C4-2B (cell line): ENCODE results near the gene ZMYND15.

Experiments used
- ZFX ChIP-seq: fragments of 450-650 bp; IDR thresholded peaks from 2 replicates; pipeline ENCODE4 v1.6.1; 2017
- TF ChIP-seq, protein P1 (sequence below): fragments of 450-650 bp; conservative IDR thresholded peaks from 2 replicates; pipeline ENCODE4 v1.5.1; 2017; ENCODE audit warnings: mild to moderate bottlenecking

DNA sequence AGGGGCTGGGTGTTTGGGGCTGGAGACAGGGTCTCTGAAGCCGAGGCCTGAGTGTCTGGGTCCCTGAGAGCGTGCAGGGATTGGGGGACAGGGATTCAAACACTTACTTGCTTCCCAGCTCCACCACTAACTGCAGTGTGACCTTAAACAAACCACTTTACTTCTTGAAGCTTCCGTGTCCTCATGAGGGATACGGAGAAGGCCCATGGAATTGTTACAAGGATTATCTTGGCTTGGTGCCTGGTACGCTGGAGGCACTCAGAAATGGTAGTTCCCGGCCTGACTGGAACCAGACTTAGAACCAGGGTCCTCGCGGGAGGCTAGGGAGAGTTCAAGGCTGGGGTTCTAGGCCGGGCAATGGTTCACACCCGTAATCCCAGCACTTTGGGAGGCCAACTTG, 3.0 kb downstream of the ZMYND15 start:
- TF ChIP-seq, protein P1, sequence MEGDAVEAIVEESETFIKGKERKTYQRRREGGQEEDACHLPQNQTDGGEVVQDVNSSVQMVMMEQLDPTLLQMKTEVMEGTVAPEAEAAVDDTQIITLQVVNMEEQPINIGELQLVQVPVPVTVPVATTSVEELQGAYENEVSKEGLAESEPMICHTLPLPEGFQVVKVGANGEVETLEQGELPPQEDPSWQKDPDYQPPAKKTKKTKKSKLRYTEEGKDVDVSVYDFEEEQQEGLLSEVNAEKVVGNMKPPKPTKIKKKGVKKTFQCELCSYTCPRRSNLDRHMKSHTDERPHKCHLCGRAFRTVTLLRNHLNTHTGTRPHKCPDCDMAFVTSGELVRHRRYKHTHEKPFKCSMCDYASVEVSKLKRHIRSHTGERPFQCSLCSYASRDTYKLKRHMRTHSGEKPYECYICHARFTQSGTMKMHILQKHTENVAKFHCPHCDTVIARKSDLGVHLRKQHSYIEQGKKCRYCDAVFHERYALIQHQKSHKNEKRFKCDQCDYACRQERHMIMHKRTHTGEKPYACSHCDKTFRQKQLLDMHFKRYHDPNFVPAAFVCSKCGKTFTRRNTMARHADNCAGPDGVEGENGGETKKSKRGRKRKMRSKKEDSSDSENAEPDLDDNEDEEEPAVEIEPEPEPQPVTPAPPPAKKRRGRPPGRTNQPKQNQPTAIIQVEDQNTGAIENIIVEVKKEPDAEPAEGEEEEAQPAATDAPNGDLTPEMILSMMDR: no peak
- no peak for TF ChIP-seq ZFX
